ENCODE results near the gene INSRR. TPM values are rescaled to one million over a fixed set of nuclear protein-coding genes. Genes with fewer than 3 reads are reported as not detected.

The INSRR gene
- total and polyA plus RNA-seq, 9 of the 15 experiments (the other 6 are each of a cell fraction or from before 2014, with no cell fraction given): 0.03 to 0.18 (median 0.06) TPM; not detected in 3

DNA sequence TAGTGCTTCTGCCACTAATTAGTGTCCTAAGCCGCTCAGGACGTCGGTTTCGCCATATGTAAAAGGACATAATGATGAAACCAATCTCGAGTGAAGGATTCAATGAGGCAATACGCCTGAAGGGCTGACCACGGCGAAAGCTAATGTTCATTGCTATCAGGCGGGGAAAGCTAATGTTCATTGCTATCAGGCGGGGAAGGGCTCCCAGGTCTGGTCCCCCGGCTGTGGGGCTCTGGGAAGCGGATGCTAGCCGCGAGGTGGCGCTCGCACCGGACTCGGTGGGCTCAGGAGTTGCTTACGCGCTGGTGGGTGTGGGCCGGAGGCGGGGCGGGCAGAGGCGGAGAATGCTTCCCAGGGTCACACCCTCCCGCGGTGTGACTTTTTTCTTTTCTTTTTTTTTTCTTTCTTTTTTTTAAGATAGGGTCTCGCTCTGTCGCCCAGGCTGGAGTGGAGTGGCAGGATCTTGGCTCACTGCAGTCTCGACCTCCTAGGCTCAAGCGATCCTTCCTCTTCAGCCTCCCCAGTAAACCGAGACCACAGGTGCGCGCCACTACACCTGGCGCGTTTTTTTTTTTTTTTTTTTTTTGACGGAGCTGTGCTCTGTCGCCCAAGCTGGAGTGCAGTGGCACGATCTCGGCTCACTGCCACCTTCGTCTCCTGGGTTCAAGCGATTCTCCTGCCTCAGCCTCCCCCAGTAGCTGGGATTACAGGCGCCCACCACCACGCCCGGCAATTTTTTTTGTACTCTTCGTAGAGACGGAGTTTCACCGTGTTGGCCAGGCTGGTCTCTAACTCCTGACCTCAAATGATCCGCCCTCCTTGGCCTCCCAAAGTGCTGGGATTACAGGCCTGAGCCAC, 33.5 kb upstream of the INSRR start (continued):
- TF ChIP-seq, protein P1, sequence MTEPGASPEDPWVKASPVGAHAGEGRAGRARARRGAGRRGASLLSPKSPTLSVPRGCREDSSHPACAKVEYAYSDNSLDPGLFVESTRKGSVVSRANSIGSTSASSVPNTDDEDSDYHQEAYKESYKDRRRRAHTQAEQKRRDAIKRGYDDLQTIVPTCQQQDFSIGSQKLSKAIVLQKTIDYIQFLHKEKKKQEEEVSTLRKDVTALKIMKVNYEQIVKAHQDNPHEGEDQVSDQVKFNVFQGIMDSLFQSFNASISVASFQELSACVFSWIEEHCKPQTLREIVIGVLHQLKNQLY (CRISPR knock-in tag; conservative IDR thresholded peaks at IDR 0.05): no peak
- TF ChIP-seq, protein P2, sequence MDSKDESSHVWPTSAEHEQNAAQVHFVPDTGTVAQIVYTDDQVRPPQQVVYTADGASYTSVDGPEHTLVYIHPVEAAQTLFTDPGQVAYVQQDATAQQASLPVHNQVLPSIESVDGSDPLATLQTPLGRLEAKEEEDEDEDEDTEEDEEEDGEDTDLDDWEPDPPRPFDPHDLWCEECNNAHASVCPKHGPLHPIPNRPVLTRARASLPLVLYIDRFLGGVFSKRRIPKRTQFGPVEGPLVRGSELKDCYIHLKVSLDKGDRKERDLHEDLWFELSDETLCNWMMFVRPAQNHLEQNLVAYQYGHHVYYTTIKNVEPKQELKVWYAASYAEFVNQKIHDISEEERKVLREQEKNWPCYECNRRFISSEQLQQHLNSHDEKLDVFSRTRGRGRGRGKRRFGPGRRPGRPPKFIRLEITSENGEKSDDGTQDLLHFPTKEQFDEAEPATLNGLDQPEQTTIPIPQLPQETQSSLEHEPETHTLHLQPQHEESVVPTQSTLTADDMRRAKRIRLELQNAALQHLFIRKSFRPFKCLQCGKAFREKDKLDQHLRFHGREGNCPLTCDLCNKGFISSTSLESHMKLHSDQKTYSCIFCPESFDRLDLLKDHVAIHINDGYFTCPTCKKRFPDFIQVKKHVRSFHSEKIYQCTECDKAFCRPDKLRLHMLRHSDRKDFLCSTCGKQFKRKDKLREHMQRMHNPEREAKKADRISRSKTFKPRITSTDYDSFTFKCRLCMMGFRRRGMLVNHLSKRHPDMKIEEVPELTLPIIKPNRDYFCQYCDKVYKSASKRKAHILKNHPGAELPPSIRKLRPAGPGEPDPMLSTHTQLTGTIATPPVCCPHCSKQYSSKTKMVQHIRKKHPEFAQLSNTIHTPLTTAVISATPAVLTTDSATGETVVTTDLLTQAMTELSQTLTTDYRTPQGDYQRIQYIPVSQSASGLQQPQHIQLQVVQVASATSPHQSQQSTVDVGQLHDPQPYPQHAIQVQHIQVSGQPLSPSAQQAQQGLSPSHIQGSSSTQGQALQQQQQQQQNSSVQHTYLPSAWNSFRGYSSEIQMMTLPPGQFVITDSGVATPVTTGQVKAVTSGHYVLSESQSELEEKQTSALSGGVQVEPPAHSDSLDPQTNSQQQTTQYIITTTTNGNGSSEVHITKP (IDR thresholded peaks at IDR 0.05; ENCODE audit: partially characterized antibody): no peak
- no peak for TF ChIP-seq KDM4B (IDR thresholded peaks at IDR 0.05; ENCODE audit: borderline replicate concordance in 2 of 2, low read depth in 1 of 2)
- TF ChIP-seq CBFB (CRISPR knock-in tag; IDR thresholded peaks at IDR 0.05): no peak
- TF ChIP-seq GABPB1 (CRISPR knock-in tag; IDR thresholded peaks at IDR 0.05): peak; percentile 43; the same call in 1 of the 2 replicates
- TF ChIP-seq PURB (CRISPR knock-in tag; IDR thresholded peaks at IDR 0.05; ENCODE audit: low read depth): no peak
- TF ChIP-seq HNRNPUL1 (IDR thresholded peaks at IDR 0.05; ENCODE audit: low read length): no peak
- TF ChIP-seq HEY1 (CRISPR knock-in tag; IDR thresholded peaks at IDR 0.05; ENCODE audit: borderline replicate concordance): no peak
- no peak for TF ChIP-seq ADNP (tag; IDR thresholded peaks at IDR 0.05)
- TF ChIP-seq POLR2AphosphoS5 (IDR thresholded peaks at IDR 0.05; ENCODE audit: control insufficient read depth, insufficient read depth, low read depth, low read length): no peak
- TF ChIP-seq, protein P3, sequence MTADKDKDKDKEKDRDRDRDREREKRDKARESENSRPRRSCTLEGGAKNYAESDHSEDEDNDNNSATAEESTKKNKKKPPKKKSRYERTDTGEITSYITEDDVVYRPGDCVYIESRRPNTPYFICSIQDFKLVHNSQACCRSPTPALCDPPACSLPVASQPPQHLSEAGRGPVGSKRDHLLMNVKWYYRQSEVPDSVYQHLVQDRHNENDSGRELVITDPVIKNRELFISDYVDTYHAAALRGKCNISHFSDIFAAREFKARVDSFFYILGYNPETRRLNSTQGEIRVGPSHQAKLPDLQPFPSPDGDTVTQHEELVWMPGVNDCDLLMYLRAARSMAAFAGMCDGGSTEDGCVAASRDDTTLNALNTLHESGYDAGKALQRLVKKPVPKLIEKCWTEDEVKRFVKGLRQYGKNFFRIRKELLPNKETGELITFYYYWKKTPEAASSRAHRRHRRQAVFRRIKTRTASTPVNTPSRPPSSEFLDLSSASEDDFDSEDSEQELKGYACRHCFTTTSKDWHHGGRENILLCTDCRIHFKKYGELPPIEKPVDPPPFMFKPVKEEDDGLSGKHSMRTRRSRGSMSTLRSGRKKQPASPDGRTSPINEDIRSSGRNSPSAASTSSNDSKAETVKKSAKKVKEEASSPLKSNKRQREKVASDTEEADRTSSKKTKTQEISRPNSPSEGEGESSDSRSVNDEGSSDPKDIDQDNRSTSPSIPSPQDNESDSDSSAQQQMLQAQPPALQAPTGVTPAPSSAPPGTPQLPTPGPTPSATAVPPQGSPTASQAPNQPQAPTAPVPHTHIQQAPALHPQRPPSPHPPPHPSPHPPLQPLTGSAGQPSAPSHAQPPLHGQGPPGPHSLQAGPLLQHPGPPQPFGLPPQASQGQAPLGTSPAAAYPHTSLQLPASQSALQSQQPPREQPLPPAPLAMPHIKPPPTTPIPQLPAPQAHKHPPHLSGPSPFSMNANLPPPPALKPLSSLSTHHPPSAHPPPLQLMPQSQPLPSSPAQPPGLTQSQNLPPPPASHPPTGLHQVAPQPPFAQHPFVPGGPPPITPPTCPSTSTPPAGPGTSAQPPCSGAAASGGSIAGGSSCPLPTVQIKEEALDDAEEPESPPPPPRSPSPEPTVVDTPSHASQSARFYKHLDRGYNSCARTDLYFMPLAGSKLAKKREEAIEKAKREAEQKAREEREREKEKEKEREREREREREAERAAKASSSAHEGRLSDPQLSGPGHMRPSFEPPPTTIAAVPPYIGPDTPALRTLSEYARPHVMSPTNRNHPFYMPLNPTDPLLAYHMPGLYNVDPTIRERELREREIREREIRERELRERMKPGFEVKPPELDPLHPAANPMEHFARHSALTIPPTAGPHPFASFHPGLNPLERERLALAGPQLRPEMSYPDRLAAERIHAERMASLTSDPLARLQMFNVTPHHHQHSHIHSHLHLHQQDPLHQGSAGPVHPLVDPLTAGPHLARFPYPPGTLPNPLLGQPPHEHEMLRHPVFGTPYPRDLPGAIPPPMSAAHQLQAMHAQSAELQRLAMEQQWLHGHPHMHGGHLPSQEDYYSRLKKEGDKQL (CRISPR knock-in tag; IDR thresholded peaks at IDR 0.05; ENCODE audit: borderline replicate concordance): no peak
- TF ChIP-seq, protein P4, sequence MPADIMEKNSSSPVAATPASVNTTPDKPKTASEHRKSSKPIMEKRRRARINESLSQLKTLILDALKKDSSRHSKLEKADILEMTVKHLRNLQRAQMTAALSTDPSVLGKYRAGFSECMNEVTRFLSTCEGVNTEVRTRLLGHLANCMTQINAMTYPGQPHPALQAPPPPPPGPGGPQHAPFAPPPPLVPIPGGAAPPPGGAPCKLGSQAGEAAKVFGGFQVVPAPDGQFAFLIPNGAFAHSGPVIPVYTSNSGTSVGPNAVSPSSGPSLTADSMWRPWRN (IDR thresholded peaks at IDR 0.05; ENCODE audit: low read depth): no peak
- TF ChIP-seq HDAC8 (tag; IDR thresholded peaks at IDR 0.05): no peak
- TF ChIP-seq MCM7 (IDR thresholded peaks at IDR 0.05): no peak
- TF ChIP-seq MAZ (CRISPR knock-in tag; conservative IDR thresholded peaks at IDR 0.05 in 1 of 2, IDR thresholded peaks at IDR 0.05 in 1 of 2): peak; percentile 70 to 96
- peak; percentile 43; the same call in 1 of the 2 replicates for TF ChIP-seq STAG1 (CRISPR knock-in tag; IDR thresholded peaks at IDR 0.05; ENCODE audit: borderline replicate concordance)

Data from K562 (cell line).